ENCODE measurements around the gene HUWE1.
A peak's percentile ranks its signal among the peaks of the same experiment; 100 is the strongest.

HUWE1 gene

DNA sequence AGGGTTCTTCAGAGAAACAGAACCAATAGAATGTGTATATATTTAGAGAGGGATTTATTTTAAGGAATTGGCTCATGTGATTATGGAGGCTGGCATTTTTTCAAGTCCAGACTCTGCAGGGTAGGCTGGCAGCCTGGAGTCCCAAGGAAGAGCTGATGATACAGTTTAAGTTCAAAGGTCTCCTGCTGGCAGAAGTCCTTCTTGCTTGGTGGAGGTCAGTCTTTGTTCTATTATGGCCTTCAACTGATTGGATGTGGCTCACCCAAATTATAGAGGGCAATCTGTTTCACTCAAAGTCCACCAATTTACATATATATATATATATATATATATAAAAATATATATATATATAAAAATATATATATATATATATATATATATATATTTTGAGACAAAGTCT is 200.2 kb downstream of the HUWE1 start:
- no peak overlapping the region for H3K14ac ChIP-seq (ENCODE audit: low read length)
- no peak overlapping the region for H2AK5ac ChIP-seq (ENCODE audit: low read depth, low read length)
- no peak overlapping the region for H4K91ac ChIP-seq (ENCODE audit: low read depth, low read length, poor library complexity)
- H3K23ac ChIP-seq (ENCODE audit: low read depth, low read length, poor library complexity): no peak overlapping the region
- no peak overlapping the region for H2BK15ac ChIP-seq (ENCODE audit: low read length)
- no peak overlapping the region for H3K18ac ChIP-seq (ENCODE audit: low read length)
- DNase-seq (ENCODE audit: low spot score): no peak
- H3K79me1 ChIP-seq (ENCODE audit: low read depth, low read length): no peaks in the 10 kb centered on the region
- H3K9ac ChIP-seq (ENCODE audit: low read depth, low read length, poor library complexity): no peak overlapping the region
- no peak overlapping the region for H3K4me2 ChIP-seq (ENCODE audit: insufficient read depth, low read length, poor library complexity, severe bottlenecking)
- H3K4me3 ChIP-seq (ENCODE audit: low read length in 2 of 2): no peak overlapping the region
- no peak overlapping the region for H3K27ac ChIP-seq (replicated peaks; ENCODE audit: low read length)
- no peaks in the 10 kb centered on the region for H3K9me3 ChIP-seq (replicated peaks in 1 of 2; ENCODE audit: control insufficient read depth in 2 of 2, insufficient read depth in 1 of 2, low read depth in 1 of 2, low read length in 2 of 2)
- H2BK5ac ChIP-seq (ENCODE audit: low read length): no peak overlapping the region
- H3K27me3 ChIP-seq (ENCODE audit: control insufficient read depth in 3 of 3, insufficient read depth in 3 of 3, low read depth in 1 of 3, low read length in 3 of 3): no peaks in the 10 kb centered on the region
- H2BK12ac ChIP-seq (ENCODE audit: low read length): no peak overlapping the region
- H4K8ac ChIP-seq (ENCODE audit: low read depth, low read length): no peak overlapping the region
- H2AFZ ChIP-seq (ENCODE audit: low read length): no peak overlapping the region
- no peaks in the 10 kb centered on the region for H3K4me1 ChIP-seq (ENCODE audit: control insufficient read depth in 2 of 2, insufficient read depth in 1 of 2, low read depth in 1 of 2, low read length in 2 of 2)
- no peak overlapping the region for H3K4ac ChIP-seq (ENCODE audit: low read length)
- no peaks in the 10 kb centered on the region for H3K36me3 ChIP-seq (replicated peaks in 1 of 2; ENCODE audit: control insufficient read depth in 2 of 2, insufficient read depth in 2 of 2, low read length in 2 of 2)
- H2BK120ac ChIP-seq (ENCODE audit: low read depth, low read length): no peak overlapping the region

DNA sequence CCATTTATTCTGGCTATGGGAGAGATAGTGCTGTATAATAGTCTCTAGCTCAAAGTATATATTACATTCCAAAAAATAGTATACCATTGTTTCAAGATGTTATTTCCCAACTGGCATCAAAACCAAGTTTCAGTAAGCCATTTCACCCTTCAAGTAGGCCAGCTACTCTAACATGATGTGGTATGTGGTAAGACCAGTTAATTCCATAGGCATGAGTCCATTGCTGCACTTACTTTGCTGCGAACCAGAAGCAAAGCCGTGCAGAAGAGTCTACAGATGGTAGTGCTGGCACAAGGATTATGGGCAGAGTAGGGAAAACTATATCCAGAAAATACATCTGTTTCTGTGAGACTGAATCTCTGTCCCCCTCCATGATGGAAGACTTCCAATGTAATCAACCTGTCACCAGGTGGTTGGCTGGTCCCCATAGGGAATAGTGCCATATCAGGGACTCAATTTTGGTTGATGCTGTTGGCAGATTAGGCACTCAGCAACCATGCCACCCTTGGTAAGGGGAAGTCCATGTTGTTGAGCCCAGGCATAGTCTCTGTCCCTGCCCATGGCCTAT is 202.6 kb downstream of the HUWE1 start:
- Histone ChIP-seq H4K8ac (ENCODE audit: low read depth, low read length) (no peak overlapping the region), H2AK5ac (ENCODE audit: low read depth, low read length) (no peak overlapping the region), H3K4me3 (ENCODE audit: low read length in 2 of 2) (no peak overlapping the region), H3K18ac (ENCODE audit: low read length) (no peak overlapping the region), H3K27ac (replicated peaks; ENCODE audit: low read length) (no peak overlapping the region), H2BK5ac (ENCODE audit: low read length) (no peak overlapping the region), H3K36me3 (replicated peaks in 1 of 2; ENCODE audit: control insufficient read depth in 2 of 2, insufficient read depth in 2 of 2, low read length in 2 of 2) (no peaks in the 10 kb centered on the region), H2BK120ac (ENCODE audit: low read depth, low read length) (no peak overlapping the region), H3K9me3 (replicated peaks in 1 of 2; ENCODE audit: control insufficient read depth in 2 of 2, insufficient read depth in 1 of 2, low read depth in 1 of 2, low read length in 2 of 2) (no peaks in the 10 kb centered on the region), H3K27me3 (ENCODE audit: control insufficient read depth in 3 of 3, insufficient read depth in 3 of 3, low read depth in 1 of 3, low read length in 3 of 3) (no peaks in the 10 kb centered on the region), H4K91ac (ENCODE audit: low read depth, low read length, poor library complexity) (no peak overlapping the region), H3K23ac (ENCODE audit: low read depth, low read length, poor library complexity) (no peak overlapping the region), H2BK12ac (ENCODE audit: low read length) (no peak overlapping the region), H3K79me1 (ENCODE audit: low read depth, low read length) (no peaks in the 10 kb centered on the region), H2BK15ac (ENCODE audit: low read length) (no peak overlapping the region), H3K9ac (ENCODE audit: low read depth, low read length, poor library complexity) (no peak overlapping the region), H3K4ac (ENCODE audit: low read length) (no peak overlapping the region), H3K4me1 (ENCODE audit: control insufficient read depth in 2 of 2, insufficient read depth in 1 of 2, low read depth in 1 of 2, low read length in 2 of 2) (no peaks in the 10 kb centered on the region), H3K4me2 (ENCODE audit: insufficient read depth, low read length, poor library complexity, severe bottlenecking) (no peak overlapping the region), H2AFZ (ENCODE audit: low read length) (no peak overlapping the region), H3K14ac (ENCODE audit: low read length) (no peak overlapping the region)
- DNase-seq (ENCODE audit: low spot score): no peak
- WGBS, 2 donors (ENCODE audit: extremely low coverage in 2 of 2, insufficient read length in 2 of 2, insufficient replicate concordance in 1 of 2): no CpG with 5 or more reads among the region's 2 CpGs

DNA sequence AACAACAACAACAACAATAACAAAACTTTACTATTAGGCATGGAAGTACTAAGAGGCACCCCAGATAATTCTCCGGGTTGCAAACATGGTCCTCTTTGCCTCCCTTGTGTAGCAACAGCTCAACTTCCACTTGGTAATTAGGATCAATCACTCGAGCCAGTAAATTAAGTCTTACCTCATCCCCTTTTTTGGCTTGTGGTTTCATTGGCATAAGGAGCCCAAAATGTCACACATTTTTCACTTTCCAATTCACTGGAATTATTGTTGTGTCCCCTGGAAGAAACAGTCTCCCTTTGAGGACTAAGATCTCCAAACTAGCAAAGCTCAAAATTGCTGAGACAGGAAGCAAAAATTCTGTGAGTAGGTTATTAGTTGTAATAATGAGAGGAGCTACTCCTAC is 203.1 kb downstream of the HUWE1 start:
- no peaks in the 10 kb centered on the region for H3K9me3 ChIP-seq (replicated peaks in 1 of 2; ENCODE audit: control insufficient read depth in 2 of 2, insufficient read depth in 1 of 2, low read depth in 1 of 2, low read length in 2 of 2)
- no peak overlapping the region for H4K91ac ChIP-seq (ENCODE audit: low read depth, low read length, poor library complexity)
- no peak overlapping the region for H3K4me3 ChIP-seq (ENCODE audit: low read length in 2 of 2)
- no peak overlapping the region for H4K8ac ChIP-seq (ENCODE audit: low read depth, low read length)
- H2BK120ac ChIP-seq (ENCODE audit: low read depth, low read length): no peak overlapping the region
- H3K4me2 ChIP-seq (ENCODE audit: insufficient read depth, low read length, poor library complexity, severe bottlenecking): no peak overlapping the region
- no peaks in the 10 kb centered on the region for H3K36me3 ChIP-seq (replicated peaks in 1 of 2; ENCODE audit: control insufficient read depth in 2 of 2, insufficient read depth in 2 of 2, low read length in 2 of 2)
- H3K27me3 ChIP-seq (ENCODE audit: control insufficient read depth in 3 of 3, insufficient read depth in 3 of 3, low read depth in 1 of 3, low read length in 3 of 3): no peaks in the 10 kb centered on the region
- H3K27ac ChIP-seq (replicated peaks; ENCODE audit: low read length): no peak overlapping the region
- no peak overlapping the region for H2AFZ ChIP-seq (ENCODE audit: low read length)
- no peak overlapping the region for H2BK12ac ChIP-seq (ENCODE audit: low read length)
- DNase-seq (ENCODE audit: low spot score): no peak
- no peak overlapping the region for H3K14ac ChIP-seq (ENCODE audit: low read length)
- H3K9ac ChIP-seq (ENCODE audit: low read depth, low read length, poor library complexity): no peak overlapping the region
- H2BK15ac ChIP-seq (ENCODE audit: low read length): no peak overlapping the region
- H2BK5ac ChIP-seq (ENCODE audit: low read length): no peak overlapping the region
- H3K79me1 ChIP-seq (ENCODE audit: low read depth, low read length): no peaks in the 10 kb centered on the region
- H3K4ac ChIP-seq (ENCODE audit: low read length): no peak overlapping the region
- H3K18ac ChIP-seq (ENCODE audit: low read length): no peak overlapping the region
- H3K4me1 ChIP-seq (ENCODE audit: control insufficient read depth in 2 of 2, insufficient read depth in 1 of 2, low read depth in 1 of 2, low read length in 2 of 2): no peaks in the 10 kb centered on the region
- H3K23ac ChIP-seq (ENCODE audit: low read depth, low read length, poor library complexity): no peak overlapping the region
- no CpG with 5 or more reads among the region's 2 CpGs for WGBS, 2 donors (ENCODE audit: extremely low coverage in 2 of 2, insufficient read length in 2 of 2, insufficient replicate concordance in 1 of 2)
- no peak overlapping the region for H2AK5ac ChIP-seq (ENCODE audit: low read depth, low read length)

Small RNA genes lying within 50 kb of the gene (small RNA-seq; reads per million reads assigned to genes)
- gene MIR98 (ENCODE audit: insufficient read depth): 7.1 reads per million, percentile 39 among the genes with 10 or more reads in this experiment
- 26.8 reads per million, percentile 85 among the genes with 10 or more reads in this experiment for gene MIRLET7F2 (ENCODE audit: insufficient read depth)

Data from neuronal stem cell (in vitro differentiated cells).